Left lobe of liver (tissue), 2 donors: ENCODE data around the gene PIK3AP1. TPM values are rescaled to one million over a fixed set of nuclear protein-coding genes. Genes with fewer than 3 reads are reported as not detected.
A peak's percentile ranks its signal among the peaks of the same experiment; 100 is the strongest.
"Not testable (repeated sequence)": the region's sequence is repeated elsewhere in the genome, so short reads cannot be mapped to it uniquely, and the experiment has no call there.

Experiments
- ATAC-seq: fragments of 200-7000 bp; cut with Tn5 transposase; one replicate; pipeline ENCODE4 v1.9.1; 2020; ENCODE audit warnings: mild to moderate bottlenecking, moderate library complexity
- DNase-seq: peaks from one replicate; pipeline ENCODE4 v3.0.0-alpha.2; 2020; ENCODE audit warnings: low spot score
- total RNA-seq: library from RNA; stranded (reverse); gene quantifications from one replicate; pipeline ENCODE4 v1.2.1, GENCODE V29; 2021
- donor health status: DM: no; HTN: no; CAD: no; lungs with moderate emphysema.
- donor health status: DM: no; HTN: yes; CAD: no.

Gene PIK3AP1
- total RNA-seq, 1 donor from 2014 or later = 35.7 TPM

DNA sequence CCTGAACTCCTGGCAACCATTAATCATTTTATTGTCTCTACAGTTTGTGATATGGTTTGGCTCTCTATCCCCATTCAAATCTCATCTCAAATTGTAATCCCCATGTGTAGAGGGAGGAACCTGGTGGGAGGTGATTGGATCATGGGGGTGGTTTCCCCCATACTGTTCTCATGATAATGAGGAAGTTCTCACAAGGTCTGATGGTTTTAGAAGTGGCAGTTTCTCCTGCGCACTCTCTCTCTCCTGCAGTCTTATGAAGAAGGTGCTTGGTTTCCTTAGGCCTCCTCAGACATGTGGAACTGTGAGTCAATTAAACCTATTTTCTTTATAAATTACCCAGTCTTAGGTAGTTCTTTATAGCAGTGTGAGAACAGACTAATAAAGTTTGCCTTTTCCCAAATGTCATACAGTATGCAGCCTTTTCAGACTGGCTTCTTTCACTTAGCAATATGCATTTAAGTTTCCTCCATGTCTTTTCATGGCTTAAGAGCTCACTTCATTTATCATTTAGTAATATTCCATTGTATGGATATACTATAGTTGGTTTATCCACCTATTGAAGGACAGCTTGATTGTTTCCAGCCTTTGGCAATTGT is 17.1 kb upstream of the PIK3AP1 start:
- ATAC-seq, DNase-seq: not testable (repeated sequence)

GRCh38 chr10:96724621-96725020 is 4.3 kb upstream of the PIK3AP1 start:
- no peak for ATAC-seq

GRCh38 chr10:96721207-96721572 is 876 bp upstream of the PIK3AP1 start:
- DNase-seq (peak; percentile 7), ATAC-seq (peak; percentile 3)

More at GRCh38 chr10:96724621-96725020, 4.3 kb upstream of the PIK3AP1 start:
- DNase-seq = no peak

GRCh38 chr10:96719850-96720421 is 378 bp downstream of the PIK3AP1 start:
- ATAC-seq = peak; percentile 78
- peak; percentile 82 for DNase-seq

DNA sequence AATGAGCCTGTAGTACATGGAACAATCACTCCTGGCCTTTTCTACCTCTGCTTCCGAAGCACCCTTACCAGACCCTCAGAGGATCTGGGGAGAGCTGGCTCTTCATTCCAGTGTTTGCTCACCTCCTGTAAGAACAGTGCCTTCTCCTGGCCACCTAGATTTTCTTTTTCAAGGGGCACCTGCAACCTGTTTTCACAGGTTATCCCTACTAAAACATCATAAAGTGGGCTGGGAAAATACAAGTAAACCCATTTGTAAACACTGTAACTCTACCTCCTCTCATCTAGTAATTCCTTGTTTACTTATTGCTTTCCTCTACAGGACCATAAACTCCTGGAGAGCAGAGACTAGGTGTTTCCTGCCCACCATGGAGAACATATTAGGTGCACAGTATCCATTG is 1.1 kb downstream of the PIK3AP1 start:
- DNase-seq (peak; percentile 44), ATAC-seq (peak; percentile 26)

GRCh38 chr10:96718304-96718990 is 1.9 kb downstream of the PIK3AP1 start:
- ATAC-seq = no peak
- peak; percentile 41 for DNase-seq

DNA sequence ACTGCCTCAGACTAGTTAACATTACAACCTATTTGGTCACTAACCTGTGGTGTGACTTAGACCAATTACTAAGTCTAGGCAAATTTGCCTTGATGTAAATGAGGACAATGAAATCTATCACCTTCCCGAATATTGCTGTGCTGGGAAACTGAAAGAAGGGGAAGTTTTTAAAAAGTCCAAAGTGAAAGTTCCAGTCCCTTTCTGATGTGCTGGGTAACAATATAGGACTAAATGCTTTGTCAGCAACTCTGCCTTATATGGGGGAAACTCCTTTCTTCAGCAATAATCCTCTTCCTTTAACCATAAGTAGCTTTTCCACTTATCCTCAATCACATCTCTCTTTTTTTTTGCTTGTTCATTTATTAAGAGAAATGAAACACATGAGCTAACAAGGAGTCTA is 3.9 kb downstream of the PIK3AP1 start:
- ATAC-seq = no peak
- DNase-seq = no peak

DNA sequence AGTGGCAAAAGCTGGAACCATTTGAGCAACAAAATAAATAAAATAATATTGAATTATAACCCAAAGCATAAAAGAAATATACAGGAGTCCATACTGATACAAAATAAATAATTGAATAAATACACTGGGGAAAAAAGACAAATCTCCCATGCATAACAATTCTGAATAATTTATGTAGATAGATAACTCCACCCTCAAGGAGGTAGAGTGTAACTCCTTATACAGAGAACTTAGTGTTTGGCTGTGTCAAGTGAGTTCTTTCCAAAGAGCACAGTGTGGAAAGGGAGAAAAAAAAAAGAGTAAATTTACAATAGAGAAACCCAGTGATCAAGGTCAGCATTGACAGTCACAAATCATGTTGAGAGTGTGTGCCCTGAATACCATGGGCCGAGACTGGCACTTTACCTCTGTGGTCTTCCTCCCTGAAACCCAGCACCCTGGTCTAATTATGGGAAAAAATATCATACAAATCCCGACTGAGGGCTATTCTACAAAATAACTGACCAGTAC is 5.5 kb downstream of the PIK3AP1 start:
- peak; percentile 45 for DNase-seq
- peak; percentile 40 for ATAC-seq

- DNase-seq (peak; percentile 30), ATAC-seq (peak; percentile 32)
Observed at GRCh38 chr10:96714031-96714590, 6.2 kb downstream of the PIK3AP1 start.

- ATAC-seq = no peak
- DNase-seq = peak; percentile 40
Observed at GRCh38 chr10:96712662-96713271, 7.5 kb downstream of the PIK3AP1 start.

DNA sequence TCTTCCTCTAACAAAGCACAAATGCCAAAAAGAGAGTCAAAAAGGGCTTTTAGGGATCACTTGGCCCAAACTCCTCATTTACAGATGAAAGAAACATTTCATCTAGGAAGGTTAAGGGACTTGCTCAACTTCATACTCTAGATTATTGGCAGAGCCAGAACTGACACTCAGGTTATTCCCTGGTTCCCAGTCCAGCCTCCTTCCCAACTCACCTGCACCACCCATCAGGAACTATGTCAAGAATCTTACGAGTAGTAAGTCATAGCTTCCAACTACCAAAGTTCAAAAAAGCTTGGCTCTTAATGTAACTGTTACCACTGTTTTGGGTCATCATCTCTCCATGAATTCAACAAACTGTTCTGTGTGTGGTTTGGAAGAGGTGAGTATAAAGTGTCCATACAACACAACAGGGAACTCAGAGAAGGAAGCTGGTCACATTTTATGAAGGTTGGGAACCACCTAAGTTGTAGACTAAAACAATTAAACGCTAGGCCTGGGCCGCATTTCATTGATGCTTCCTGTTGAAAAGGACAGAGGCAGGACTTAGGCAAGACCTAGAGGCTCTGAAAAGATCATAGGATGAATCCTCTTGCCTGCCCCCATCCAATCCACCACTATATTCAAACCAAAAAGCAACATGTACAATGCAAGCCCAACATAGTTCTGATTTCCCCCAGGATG is 9.1 kb downstream of the PIK3AP1 start:
- DNase-seq = no peak
- no peak for ATAC-seq

DNA sequence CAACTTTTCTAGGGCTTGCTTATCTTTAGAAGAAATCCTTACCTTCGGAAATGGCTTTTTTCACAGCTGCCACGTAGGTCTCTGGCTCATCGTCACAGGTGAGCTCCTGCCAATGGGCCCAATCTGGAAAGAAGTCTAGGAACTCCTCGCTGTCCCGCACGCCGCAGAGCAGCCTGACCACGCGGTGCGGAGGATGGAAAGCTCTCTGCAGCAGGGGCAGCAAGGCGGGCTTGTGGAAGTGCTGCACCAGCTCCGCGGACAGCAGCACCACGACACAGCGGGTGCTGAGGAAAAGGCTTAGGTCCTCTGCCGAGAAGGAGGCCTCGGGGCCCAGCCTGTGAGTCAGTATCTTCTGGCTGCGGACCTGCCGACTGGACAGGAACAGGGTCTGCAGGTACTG is 10.8 kb downstream of the PIK3AP1 start:
- ATAC-seq = no peak
- no peak for DNase-seq

- DNase-seq (no peak), ATAC-seq (no peak)
Observed at GRCh38 chr10:96708996-96709395, 11.3 kb downstream of the PIK3AP1 start.

- ATAC-seq = peak; percentile 46
- DNase-seq = no peak
Observed at GRCh38 chr10:96708456-96708855, 11.9 kb downstream of the PIK3AP1 start.

DNA sequence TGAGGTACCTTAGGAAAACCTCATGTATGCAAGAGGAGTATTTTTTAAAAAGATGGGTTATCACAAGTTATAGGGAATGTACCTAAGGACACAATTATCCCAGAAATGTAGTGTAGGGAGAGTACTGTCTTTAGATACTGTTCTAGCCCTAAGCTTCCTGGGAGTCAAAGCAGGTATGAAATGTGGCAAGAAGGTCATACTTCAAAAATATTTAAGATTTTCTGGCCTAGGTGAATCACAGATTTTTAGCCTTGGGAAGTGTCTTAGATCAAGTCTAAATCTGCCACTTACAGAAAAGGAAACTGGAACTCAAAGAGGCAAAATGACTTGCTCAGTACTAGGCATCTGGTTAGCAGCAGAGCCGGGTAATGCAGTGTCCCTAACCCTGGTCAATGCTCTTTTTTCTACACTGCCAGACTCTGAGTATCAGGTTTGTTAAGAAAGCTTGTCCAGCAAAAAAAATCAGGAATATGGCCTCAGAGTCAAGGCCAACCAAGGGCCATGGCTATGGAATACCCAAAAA is 13.9 kb downstream of the PIK3AP1 start:
- no peak for DNase-seq

GRCh38 chr10:96705134-96705533 is 15.2 kb downstream of the PIK3AP1 start:
- DNase-seq (no peak), ATAC-seq (no peak)

More for the DNA sequence above, 13.9 kb downstream of the PIK3AP1 start:
- ATAC-seq = no peak

GRCh38 chr10:96704563-96704962 is 15.8 kb downstream of the PIK3AP1 start:
- no peak for ATAC-seq
- no peak for DNase-seq

DNA sequence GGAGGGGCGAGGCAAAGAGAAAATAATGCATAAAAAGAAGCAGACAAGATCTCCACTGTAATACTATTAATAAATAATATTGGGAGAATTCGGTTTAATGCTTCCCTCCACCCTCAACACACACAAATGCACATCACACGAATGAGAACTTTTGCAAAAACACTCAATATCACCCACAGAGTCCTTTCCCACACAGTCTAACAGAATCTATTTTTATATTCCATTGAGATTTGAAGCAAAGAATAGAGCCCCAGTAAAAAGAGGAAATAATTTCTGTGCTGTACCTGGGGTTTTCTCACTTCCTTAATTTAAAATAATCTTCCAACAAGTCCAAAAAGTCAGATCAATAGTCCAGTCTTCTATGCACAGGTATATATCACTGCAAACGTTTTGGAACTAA is 17.0 kb downstream of the PIK3AP1 start:
- no peak for ATAC-seq
- DNase-seq = no peak

- no peak for ATAC-seq
Observed at GRCh38 chr10:96701265-96701664, 19.0 kb downstream of the PIK3AP1 start.

DNA sequence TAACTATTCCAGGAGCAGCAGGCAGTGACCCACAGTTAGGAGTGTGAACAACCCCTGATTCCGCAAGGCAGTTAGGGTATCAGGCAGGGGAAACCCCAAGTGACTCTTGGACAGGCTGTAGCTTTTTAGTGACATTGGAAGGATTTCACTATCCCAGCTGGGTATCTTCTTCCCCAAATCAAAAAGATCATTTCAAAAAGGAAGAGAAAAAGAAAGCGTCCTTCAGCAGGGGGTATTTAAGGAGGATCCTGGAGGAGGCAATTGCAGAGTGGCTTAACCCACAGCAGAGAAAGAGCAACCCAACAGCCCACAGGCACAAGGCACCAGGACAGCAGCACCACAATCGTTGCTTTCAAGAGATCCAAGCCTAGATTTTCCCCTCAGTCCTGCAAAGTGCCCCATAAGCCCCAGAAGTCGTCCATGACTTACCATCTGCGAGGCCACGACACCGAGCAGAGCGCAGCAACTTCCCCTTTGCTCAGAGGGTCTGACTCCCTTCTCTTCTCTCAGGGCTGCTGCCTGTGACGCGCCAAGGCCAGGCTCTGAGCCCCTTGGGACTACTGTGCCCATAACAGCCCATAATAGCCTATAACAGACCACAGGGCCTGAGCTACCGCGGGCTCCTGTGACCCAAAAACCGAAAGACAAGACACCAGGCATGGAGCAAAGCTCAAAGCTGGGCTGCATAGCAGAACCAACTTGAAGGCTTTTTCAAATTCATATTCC is 19.8 kb downstream of the PIK3AP1 start:
- ATAC-seq (peak; percentile 48), DNase-seq (no peak)

More at GRCh38 chr10:96701265-96701664, 19.0 kb downstream of the PIK3AP1 start:
- DNase-seq = no peak
